Stomach smooth muscle (tissue), 2 donors: Measurements from ENCODE around the gene THAP11.
A peak's percentile ranks its signal among the peaks of the same experiment; 100 is the strongest.

Experiments used
- H3K27ac ChIP-seq: one replicate; pipeline ENCODE4 v1.7.0; 2013; ENCODE audit warnings: mild to moderate bottlenecking, low read length, inconsistent platforms
- H3K27me3 ChIP-seq, 2 donors: one replicate each; pipeline ENCODE4 v1.7.0; 2013; ENCODE audit warnings: low read length in 2 of 2; ENCODE audit not compliant: insufficient read depth in 2 of 2, control insufficient read depth in 1 of 2
- H3K36me3 ChIP-seq, 2 donors: one replicate each; pipeline ENCODE4 v1.7.0; 2013; ENCODE audit warnings: low read length in 2 of 2; ENCODE audit not compliant: control insufficient read depth in 2 of 2, insufficient read depth in 2 of 2
- H3K4me1 ChIP-seq: one replicate; pipeline ENCODE4 v1.7.0; 2013; ENCODE audit warnings: low read length; ENCODE audit not compliant: control insufficient read depth, insufficient read depth
- H3K4me3 ChIP-seq, 2 donors: one replicate each; pipeline ENCODE4 v1.7.0; 2013; ENCODE audit warnings: low read length in 2 of 2
- H3K9ac ChIP-seq, 2 donors: one replicate each; pipeline ENCODE4 v1.7.0; 2013; ENCODE audit warnings: low read length in 2 of 2, mild to moderate bottlenecking in 1 of 2
- H3K9me3 ChIP-seq, 2 donors: one replicate each; pipeline ENCODE4 v1.7.0; 2013; ENCODE audit warnings: low read length in 2 of 2; ENCODE audit not compliant: control insufficient read depth in 2 of 2
- donor health status: healthy.
- donor health status: Pancreatic carcinoma.

The THAP11 gene

DNA sequence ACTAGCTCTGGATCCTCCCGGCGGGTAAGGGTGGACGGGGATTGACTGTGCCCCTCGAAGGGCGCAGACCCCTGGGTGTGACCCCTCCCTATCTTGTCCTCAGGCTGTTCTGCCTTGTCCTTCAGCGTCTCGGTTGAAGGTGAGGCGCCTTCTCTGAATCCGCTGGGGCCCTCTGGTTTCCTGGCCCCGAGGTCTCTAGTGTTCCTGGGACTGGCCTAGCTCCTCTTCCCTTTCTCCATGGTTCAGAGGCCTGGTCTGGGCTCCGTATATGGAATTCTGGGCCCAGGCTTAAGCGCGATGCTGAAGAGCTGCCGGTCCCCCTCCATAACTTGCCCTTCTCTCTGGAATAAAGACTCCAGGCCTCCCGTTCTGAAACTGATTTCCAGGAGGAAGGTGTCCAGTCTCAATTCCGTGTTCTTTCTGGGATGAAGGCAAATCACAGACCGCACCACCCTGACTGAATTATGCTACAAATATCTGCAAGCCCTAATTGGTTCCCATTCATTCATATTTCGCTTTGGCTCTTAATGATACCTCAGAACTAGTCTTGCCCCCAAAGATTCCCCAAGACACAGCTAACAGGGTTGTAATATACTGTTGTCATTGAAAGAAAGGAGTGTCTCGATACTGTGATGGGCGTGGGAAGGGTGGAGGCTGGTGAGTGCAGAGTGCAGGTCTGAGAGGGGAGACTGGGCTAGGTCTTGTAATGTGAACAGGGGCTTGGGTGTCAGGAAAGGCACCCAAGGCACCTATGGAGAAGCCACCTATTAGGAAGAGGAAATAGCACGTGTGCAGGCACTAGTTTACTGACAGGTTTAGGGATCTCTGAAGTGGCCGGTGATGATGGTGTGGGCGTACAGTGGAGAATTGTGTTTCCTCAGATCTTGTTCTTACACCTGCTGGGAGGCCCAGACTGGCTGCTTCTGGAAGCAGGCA lies 31.6 kb downstream of the THAP11 start:
- Histone ChIP-seq H3K27me3 (no peaks in the 10 kb centered on the region), H3K36me3 (peaks cover 32 to 39% of the 10 kb centered on the region in 2 donors), H3K4me3 (peak overlapping the region; percentile 83 to 93), H3K9me3 (no peaks in the 10 kb centered on the region), H3K4me1 (peaks cover 29% of the 10 kb centered on the region), H3K9ac (peak overlapping the region; percentile 90 to 92), H3K27ac (peak overlapping the region; percentile 70)

DNA sequence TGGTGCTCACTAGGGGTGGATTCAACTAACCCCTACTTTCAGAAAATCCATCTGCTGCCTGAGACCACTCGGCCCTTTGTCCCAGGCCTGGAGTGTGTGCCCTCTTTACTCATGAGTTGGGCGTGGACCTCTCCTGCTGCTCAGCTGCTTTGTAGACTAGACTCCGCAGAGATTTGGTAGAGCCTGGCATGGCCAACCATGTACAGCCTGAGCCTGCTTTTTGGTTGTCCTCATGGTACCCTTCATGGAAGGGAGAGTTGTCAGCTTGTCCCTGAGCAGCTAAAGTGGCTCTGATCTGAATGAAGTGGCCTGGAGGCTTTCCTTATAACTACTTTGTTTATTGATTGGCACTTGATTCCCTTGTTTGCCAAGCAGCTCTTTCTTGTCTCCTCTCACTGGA lies 32.3 kb downstream of the THAP11 start:
- peak overlapping the region; percentile 90 to 92 for H3K9ac ChIP-seq
- no peaks in the 10 kb centered on the region for H3K9me3 ChIP-seq
- H3K4me3 ChIP-seq = peak overlapping the region; percentile 83 to 93
- no peak overlapping the region for H3K27ac ChIP-seq
- peaks cover 39 to 43% of the 10 kb centered on the region in 2 donors for H3K36me3 ChIP-seq
- H3K27me3 ChIP-seq = no peaks in the 10 kb centered on the region
- H3K4me1 ChIP-seq = peaks cover 29% of the 10 kb centered on the region

DNA sequence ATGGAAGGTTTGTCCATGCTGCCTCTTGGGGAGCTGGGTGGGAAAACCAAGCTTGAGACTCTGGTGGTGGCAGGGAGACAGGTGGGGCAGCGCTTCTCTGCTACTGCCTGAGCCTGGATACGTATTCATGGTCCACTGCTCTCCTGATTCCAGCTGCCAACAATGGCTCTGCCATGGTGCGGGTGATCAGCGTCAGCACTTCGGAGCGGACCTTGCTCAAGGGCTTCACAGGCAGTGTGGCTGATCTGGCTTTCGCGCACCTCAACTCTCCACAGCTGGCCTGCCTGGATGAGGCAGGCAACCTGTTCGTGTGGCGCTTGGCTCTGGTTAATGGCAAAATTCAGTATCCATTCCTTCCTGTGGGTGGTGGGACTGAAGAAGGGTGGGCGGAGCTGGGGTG lies 34.9 kb downstream of the THAP11 start:
- Histone ChIP-seq H3K36me3 (peaks cover 58 to 63% of the 10 kb centered on the region in 2 donors), H3K9me3 (no peaks in the 10 kb centered on the region), H3K27me3 (no peaks in the 10 kb centered on the region), H3K9ac (no peak overlapping the region), H3K27ac (no peak overlapping the region), H3K4me3 (no peak overlapping the region), H3K4me1 (peaks cover 29% of the 10 kb centered on the region)

DNA sequence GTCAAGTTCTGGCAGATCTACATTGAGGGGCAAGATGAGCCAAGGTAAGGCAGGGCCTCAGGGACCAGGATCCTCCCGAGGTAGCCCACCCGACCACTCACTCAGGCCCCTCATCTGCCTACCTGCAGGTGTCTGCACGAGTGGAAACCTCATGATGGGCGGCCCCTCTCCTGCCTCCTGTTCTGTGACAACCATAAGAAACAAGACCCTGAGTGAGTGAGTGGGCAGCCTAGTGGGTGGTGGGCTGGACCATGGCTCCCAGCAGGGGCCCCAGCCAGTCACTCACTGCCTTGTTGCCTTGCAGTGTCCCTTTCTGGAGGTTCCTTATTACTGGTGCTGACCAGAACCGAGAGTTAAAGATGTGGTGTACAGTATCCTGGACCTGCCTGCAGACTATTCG lies 36.1 kb downstream of the THAP11 start:
- peaks cover 70 to 75% of the 10 kb centered on the region in 2 donors for H3K36me3 ChIP-seq
- H3K4me3 ChIP-seq = no peak overlapping the region
- peaks cover 24% of the 10 kb centered on the region for H3K4me1 ChIP-seq
- H3K27me3 ChIP-seq = no peaks in the 10 kb centered on the region
- no peaks in the 10 kb centered on the region for H3K9me3 ChIP-seq
- no peak overlapping the region for H3K27ac ChIP-seq
- H3K9ac ChIP-seq = no peak overlapping the region

DNA sequence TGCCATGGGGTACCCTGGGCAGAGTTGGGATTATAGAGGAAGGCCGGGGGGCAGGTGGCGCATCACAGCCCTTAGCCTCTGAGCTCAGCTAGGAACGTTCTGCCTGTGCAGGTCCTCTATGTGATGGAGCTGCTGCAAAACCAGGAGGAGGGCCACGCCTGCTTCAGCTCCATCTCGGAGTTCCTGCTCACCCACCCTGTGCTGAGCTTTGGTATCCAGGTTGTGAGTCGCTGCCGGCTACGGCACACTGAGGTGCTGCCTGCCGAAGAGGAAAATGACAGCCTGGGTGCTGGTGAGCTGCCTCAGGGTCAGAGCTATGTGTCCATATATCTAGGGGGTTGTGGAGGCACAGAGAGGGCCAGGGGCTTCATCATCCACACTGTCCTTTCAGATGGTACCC lies 36.7 kb downstream of the THAP11 start:
- peaks cover 20% of the 10 kb centered on the region for H3K4me1 ChIP-seq
- no peak overlapping the region for H3K4me3 ChIP-seq
- H3K9me3 ChIP-seq = no peaks in the 10 kb centered on the region
- H3K36me3 ChIP-seq = peaks cover 74 to 79% of the 10 kb centered on the region in 2 donors
- no peak overlapping the region for H3K27ac ChIP-seq
- H3K9ac ChIP-seq = no peak overlapping the region
- H3K27me3 ChIP-seq = no peaks in the 10 kb centered on the region

DNA sequence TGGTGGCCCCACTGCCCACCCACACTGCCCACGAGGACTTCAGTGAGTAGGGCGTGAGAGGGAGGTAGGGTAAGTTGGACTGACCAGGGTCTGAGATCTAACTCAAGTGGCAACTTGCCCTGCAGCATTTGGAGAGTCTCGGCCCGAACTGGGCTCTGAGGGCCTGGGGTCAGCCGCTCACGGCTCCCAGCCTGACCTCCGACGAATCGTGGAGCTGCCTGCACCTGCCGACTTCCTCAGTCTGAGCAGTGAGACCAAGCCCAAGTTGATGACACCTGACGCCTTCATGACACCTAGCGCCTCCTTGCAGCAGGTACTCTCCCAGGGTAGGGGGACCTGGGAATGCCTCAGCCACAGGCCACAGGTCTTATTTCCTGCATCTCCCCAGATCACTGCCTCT lies 37.3 kb downstream of the THAP11 start:
- Histone ChIP-seq H3K4me3 (no peak overlapping the region), H3K36me3 (peaks cover 74 to 79% of the 10 kb centered on the region in 2 donors), H3K9me3 (no peaks in the 10 kb centered on the region), H3K9ac (no peak overlapping the region), H3K27ac (no peak overlapping the region), H3K4me1 (peaks cover 20% of the 10 kb centered on the region), H3K27me3 (no peaks in the 10 kb centered on the region)

DNA sequence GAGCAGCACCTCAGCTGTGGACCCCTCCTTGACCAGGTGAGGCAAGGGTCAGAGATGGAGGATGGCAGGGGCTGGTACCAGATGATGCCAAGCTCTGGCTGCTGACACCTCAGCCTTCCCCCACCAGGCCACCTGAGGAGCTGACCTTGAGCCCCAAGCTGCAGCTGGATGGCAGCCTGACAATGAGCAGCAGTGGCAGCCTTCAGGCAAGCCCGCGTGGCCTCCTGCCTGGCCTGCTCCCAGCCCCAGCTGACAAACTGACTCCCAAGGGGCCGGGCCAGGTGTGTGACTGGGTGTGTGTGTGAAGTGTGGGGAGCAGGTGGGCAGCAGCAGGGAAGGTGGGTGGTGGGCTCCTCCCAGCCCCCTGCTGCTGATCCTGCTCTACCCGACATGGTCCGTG lies 37.8 kb downstream of the THAP11 start:
- Histone ChIP-seq H3K9ac (no peak overlapping the region), H3K27ac (no peak overlapping the region), H3K9me3 (no peaks in the 10 kb centered on the region), H3K4me3 (no peak overlapping the region), H3K27me3 (no peaks in the 10 kb centered on the region), H3K4me1 (peaks cover 21% of the 10 kb centered on the region), H3K36me3 (peaks cover 74 to 79% of the 10 kb centered on the region in 2 donors)

DNA sequence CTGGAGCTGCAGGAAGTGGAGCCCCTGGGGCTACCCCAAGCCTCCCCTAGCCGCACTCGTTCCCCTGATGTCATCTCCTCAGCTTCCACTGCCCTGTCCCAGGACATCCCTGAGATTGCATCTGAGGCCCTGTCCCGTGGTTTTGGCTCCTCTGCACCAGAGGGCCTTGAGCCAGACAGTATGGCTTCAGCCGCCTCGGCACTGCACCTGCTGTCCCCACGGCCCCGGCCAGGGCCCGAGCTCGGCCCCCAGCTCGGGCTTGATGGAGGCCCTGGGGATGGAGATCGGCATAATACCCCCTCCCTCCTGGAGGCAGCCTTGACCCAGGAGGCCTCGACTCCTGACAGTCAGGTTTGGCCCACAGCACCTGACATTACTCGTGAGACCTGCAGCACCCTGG lies 38.5 kb downstream of the THAP11 start:
- peaks cover 74 to 79% of the 10 kb centered on the region in 2 donors for H3K36me3 ChIP-seq
- no peak overlapping the region for H3K9ac ChIP-seq
- H3K4me3 ChIP-seq = no peak overlapping the region
- H3K27me3 ChIP-seq = no peaks in the 10 kb centered on the region
- peaks cover 18% of the 10 kb centered on the region for H3K4me1 ChIP-seq
- H3K27ac ChIP-seq = no peak overlapping the region
- no peaks in the 10 kb centered on the region for H3K9me3 ChIP-seq

DNA sequence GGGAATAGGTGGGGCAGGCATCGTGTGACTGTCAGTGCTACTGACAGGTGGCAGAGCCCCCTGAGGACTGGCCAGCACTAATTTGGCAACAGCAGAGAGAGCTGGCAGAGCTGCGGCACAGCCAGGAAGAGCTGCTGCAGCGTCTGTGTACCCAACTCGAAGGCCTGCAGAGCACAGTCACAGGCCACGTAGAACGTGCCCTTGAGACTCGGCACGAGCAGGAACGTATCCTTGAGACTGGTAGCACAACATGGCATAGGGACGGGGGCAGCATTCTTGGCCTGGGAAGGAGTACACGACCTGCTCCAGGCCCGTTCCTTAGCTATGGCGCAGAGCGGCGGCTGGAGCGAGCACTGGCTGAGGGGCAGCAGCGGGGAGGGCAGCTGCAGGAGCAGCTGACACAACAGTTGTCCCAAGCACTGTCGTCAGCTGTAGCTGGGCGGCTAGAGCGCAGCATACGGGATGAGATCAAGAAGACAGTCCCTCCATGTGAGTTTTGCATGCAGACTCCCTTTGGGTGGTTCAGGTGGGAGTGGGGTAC lies 39.6 kb downstream of the THAP11 start:
- H3K4me3 ChIP-seq = no peak overlapping the region
- H3K9me3 ChIP-seq = no peaks in the 10 kb centered on the region
- H3K9ac ChIP-seq = no peak overlapping the region
- H3K27me3 ChIP-seq = no peaks in the 10 kb centered on the region
- no peak overlapping the region for H3K27ac ChIP-seq
- H3K36me3 ChIP-seq = peaks cover 69 to 70% of the 10 kb centered on the region in 2 donors
- H3K4me1 ChIP-seq = peaks cover 15% of the 10 kb centered on the region

DNA sequence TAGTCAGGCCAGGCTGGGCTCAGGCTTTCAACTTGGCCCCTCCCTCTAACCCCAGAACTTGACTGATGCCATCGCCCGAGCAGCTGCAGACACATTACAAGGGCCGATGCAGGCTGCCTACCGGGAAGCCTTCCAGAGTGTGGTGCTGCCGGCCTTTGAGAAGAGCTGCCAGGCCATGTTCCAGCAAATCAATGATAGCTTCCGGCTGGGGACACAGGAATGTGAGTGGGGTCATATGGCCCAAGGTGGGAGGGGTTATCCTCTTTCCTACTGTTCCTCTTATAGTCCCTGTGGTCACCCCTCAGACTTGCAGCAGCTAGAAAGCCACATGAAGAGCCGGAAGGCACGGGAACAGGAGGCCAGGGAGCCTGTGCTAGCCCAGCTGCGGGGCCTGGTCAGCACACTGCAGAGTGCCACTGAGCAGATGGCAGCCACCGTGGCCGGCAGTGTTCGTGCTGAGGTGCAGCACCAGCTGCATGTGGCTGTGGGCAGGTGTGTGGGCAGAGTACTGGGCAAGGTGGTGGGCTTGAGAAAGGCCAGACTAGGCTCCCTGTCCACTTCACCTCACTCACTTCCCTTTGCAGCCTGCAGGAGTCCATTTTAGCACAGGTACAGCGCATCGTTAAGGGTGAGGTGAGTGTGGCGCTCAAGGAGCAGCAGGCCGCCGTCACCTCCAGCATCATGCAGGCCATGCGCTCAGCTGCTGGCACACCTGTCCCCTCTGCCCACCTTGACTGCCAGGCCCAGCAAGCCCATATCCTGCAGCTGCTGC lies 40.4 kb downstream of the THAP11 start:
- H3K9ac ChIP-seq = no peak overlapping the region
- peaks cover 15% of the 10 kb centered on the region for H3K4me1 ChIP-seq
- H3K27ac ChIP-seq = no peak overlapping the region
- no peaks in the 10 kb centered on the region for H3K9me3 ChIP-seq
- peaks cover 61% of the 10 kb centered on the region in 2 donors for H3K36me3 ChIP-seq
- no peaks in the 10 kb centered on the region for H3K27me3 ChIP-seq
- H3K4me3 ChIP-seq = no peak overlapping the region
